ENCODE measurements around the gene RAD51B.

The RAD51B gene

DNA sequence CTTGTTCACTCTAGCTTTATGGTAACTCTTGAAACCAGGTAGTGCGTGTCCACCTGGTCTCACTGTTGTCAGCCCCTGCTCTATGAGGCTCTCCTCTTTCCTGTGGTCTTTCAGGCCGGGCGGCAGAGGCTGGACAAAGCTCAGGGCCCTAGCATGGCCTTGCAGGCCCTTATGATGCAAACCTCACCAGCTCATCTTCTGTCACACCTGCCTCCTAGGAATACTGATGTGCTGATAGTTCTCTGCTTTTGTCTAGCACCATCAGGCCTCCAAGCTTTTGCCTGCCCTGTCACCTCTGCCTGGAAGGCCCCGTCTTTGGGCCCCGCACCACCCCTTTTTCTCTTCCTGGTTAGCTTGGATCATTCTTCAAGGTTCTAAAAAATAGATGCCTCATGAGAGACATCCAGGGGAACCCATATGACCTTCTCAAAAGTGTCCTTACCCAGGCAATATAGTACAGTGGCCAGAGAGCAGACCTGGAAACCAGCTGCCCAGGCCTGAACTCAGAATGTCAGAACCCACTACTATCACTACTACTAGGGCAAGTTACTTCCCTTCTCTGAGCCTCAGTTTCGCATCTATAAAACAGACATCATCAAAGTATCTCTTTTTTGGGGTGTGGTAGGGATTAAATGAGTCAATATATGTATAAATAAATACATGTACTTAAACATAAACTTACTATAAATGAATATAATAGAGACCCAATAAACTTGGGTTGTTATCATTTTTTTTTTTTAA, 881.6 kb downstream of the RAD51B start:
- H3K36me3 ChIP-seq = no peaks in the 10 kb centered on the region
- DNase-seq = no peak
- no peak for TF ChIP-seq CTCF (IDR thresholded peaks at IDR 0.05; ENCODE audit: low read depth, low read length)
- H3K4me1 ChIP-seq = no peaks in the 10 kb centered on the region
- H3K9me3 ChIP-seq = no peaks in the 10 kb centered on the region
- no peak overlapping the region for H3K4me3 ChIP-seq (ENCODE audit: low read depth, low read length)
- H3K27me3 ChIP-seq = no peaks in the 10 kb centered on the region

- no peaks in the 10 kb centered on the region for H3K36me3 ChIP-seq
- H3K4me1 ChIP-seq = no peaks in the 10 kb centered on the region
- no peaks in the 10 kb centered on the region for H3K9me3 ChIP-seq
- no peak overlapping the region for H3K4me3 ChIP-seq (ENCODE audit: low read depth, low read length)
- no peak for DNase-seq
- no peaks in the 10 kb centered on the region for H3K27me3 ChIP-seq
- TF ChIP-seq CTCF (IDR thresholded peaks at IDR 0.05; ENCODE audit: low read depth, low read length) = no peak
Measured at GRCh38 chr14:68702135-68702534, 882.6 kb downstream of the RAD51B start.

GRCh38 chr14:68702578-68702977, 883.0 kb downstream of the RAD51B start:
- DNase-seq = no peak
- Histone ChIP-seq H3K9me3 (no peaks in the 10 kb centered on the region), H3K4me1 (no peaks in the 10 kb centered on the region), H3K4me3 (ENCODE audit: low read depth, low read length) (no peak overlapping the region), H3K27me3 (no peaks in the 10 kb centered on the region), H3K36me3 (no peaks in the 10 kb centered on the region)
- TF ChIP-seq CTCF (IDR thresholded peaks at IDR 0.05; ENCODE audit: low read depth, low read length) = no peak

DNA sequence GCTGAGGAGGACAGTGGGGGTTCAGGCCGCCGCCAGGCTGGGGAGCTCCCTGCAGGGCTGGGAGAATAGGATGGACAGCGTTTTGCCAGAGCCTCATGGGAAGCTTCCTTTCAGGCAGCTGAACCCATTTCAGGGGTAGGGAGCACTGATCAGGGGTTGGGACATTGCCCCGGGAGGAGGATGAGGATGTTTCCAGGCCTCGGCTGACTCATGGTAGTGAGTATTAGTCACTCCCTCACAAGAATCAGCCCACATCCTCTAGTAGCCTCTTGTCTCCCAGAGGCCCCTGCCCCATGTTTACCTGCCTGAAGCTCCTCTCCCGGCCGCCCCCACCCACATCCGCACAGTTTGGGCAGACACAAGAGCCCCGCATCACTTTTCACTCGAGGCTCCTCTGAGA, 883.5 kb downstream of the RAD51B start:
- no peak for TF ChIP-seq CTCF (IDR thresholded peaks at IDR 0.05; ENCODE audit: low read depth, low read length)
- H3K4me1 ChIP-seq = no peaks in the 10 kb centered on the region
- no peaks in the 10 kb centered on the region for H3K36me3 ChIP-seq
- DNase-seq = no peak
- H3K4me3 ChIP-seq (ENCODE audit: low read depth, low read length) = no peak overlapping the region
- no peaks in the 10 kb centered on the region for H3K9me3 ChIP-seq
- no peaks in the 10 kb centered on the region for H3K27me3 ChIP-seq

DNA sequence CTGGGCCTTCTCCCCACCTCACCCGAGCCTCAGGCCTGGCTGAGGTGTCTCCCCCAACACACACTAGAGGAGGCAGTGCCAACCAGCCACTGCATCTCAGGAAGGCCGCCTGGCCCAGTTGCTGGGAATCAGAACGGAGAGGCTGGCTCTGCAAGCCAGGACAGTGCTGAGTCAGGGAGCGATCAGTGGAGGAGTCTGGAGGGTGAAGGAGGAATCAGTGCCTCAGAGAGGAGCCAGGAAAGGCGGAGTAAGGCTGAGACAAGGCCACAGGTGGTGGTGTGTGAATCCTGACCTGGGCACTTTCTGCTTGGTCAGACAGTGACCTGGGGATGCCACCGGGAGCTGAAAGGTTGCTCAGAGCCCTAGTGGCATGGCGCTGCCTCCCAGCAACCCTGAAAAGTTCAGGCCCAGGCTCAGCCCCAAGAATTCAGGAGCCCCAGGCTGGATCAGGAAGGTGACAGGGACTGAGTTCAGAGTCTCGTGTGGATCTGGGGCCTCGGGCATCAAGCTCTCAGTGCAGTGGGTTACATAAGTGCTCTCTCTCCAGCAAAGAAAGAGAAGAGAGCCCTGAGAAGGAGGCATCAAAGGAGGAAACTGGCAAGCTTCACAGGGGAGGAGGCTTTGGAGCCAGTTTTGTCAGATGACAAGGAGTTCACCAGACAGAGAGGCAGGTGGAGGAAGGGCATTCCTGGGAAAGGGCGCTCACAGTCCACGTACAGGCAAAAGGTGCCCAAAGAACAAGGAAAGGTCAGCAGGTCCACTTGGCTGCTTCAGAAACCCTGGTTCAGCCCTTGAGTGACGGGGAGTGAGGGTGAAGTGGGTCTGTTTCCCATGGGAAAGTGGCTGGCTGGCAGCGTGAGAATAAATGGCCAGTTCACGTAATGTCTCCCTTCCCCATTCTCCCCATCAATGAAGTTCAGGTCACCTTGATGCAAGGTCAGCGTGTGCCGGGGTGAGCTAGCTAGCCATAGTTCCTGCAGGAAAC, 885.4 kb downstream of the RAD51B start:
- TF ChIP-seq CTCF (IDR thresholded peaks at IDR 0.05; ENCODE audit: low read depth, low read length) = no peak
- DNase-seq = no peak
- H3K4me1 ChIP-seq = no peaks in the 10 kb centered on the region

More for the DNA sequence above, 885.4 kb downstream of the RAD51B start:
- Histone ChIP-seq H3K4me3 (ENCODE audit: low read depth, low read length) (no peak overlapping the region), H3K9me3 (no peaks in the 10 kb centered on the region), H3K36me3 (no peaks in the 10 kb centered on the region), H3K27me3 (no peaks in the 10 kb centered on the region)

Data from BE2C (cell line).